Pancreas (tissue), 10 donors: ENCODE measurements around the gene MAGEB4. TPM values are rescaled to one million over a fixed set of nuclear protein-coding genes. Genes with fewer than 3 reads are reported as not detected.

Experiments
- ATAC-seq, 4 donors: fragments of 200-7000 bp; cut with Tn5 transposase; one replicate each; pipeline versions ENCODE4 v1.8.0 to v1.9.1; 2020; ENCODE audit warnings: mild to moderate bottlenecking in 4 of 4, moderate library complexity in 4 of 4
- DNase-seq, 6 donors: peaks; one replicate each; pipeline ENCODE4 v3.0.0-alpha.2; 2020
- FAIRE-seq: peaks from 2 replicates; lab custom pipeline; 2012; peaks lifted over from hg19 to GRCh38; lab: Jason Lieb, UNC
- H3K27ac ChIP-seq, 4 donors: fragments of 200-600 bp; sonication (generic); 1 replicate in 3 of 4; 2 replicates in 1 of 4; pipeline versions ENCODE4 v1.5.0 to v1.8.0; 2020
- H3K27me3 ChIP-seq, 4 donors: fragments of 200-600 bp; one replicate each; pipeline ENCODE4 v1.8.0; 2021
- H3K36me3 ChIP-seq, 3 donors: fragments of 200-600 bp; sonication (generic) in 1 of 3; one replicate each; pipeline versions ENCODE4 v1.5.0 to v1.8.0; 2020 to 2021
- H3K4me1 ChIP-seq, 3 donors: fragments of 200-600 bp; one replicate each; pipeline ENCODE4 v1.8.0; 2021
- H3K4me3 ChIP-seq, 4 donors: fragments of 200-600 bp; sonication (generic) in 2 of 4; one replicate each; pipeline versions ENCODE4 v1.5.0 to v1.8.0; 2020 to 2021
- H3K9me3 ChIP-seq, 4 donors: fragments of 200-600 bp; one replicate each; pipeline ENCODE4 v1.8.0; 2021
- CTCF ChIP-seq, 4 donors: fragments of 200-600 bp; sonication (generic) in 3 of 4; IDR thresholded peaks; one replicate each; pipeline versions ENCODE4 v1.5.0 to v1.8.0; 2021; ENCODE audit warnings: antibody characterized with exemption in 4 of 4
- WGBS, 2 donors: extraction: QIAGEN DNeasy Blood & Tissue Kit; methylation state at CpG; one replicate each; pipeline ENCODE4 v1.1.7; 2013; 5-methylcytosine and 5-hydroxymethylcytosine counted together
- intact Hi-C, 3 donors: fragments of 100-400 bp; cut with DNase I; formaldehyde crosslinking; loops; one replicate each; pipeline versions ENCODE4 v1.11.1 to v1.14.2; 2022
- polyA plus RNA-seq, 2 donors: library from polyadenylated mRNA; stranded (reverse); fragments of 200-250 nt; gene quantifications; one replicate each; pipeline ENCODE4 v1.2.3, GENCODE V29; 2013
- total RNA-seq, 6 donors: library from RNA; stranded (reverse); fragmentation: NEBNext Ultra II Directional in 4 of 6; extraction: Animal tissue kit (Norgen Biotek cat#: 25700) in 4 of 6; gene quantifications; one replicate each; pipeline versions ENCODE4 v1.2.1 to v1.2.4, GENCODE V29; 2021 to 2023
- donor health status: healthy with polysubstance abuse.
- donor health status: DM: no; HTN: no; CAD: no; lungs with moderate emphysema.
- donor health status: DM: no; HTN: no; CAD: no.
- donor health status: control.
- donor health status: control.
- donor health status: Bipolar disorder and iron deficiency.
- donor health status: DM: yes; HTN: yes; CAD: no.
- donor health status: DM: no; HTN: no; CAD: no.
- donor health status: DM: no; HTN: no; CAD: no.
- donor health status: DM: yes; HTN: yes; CAD: no.

The MAGEB4 gene
- total and polyA plus RNA-seq, 8 donors, result not detected

- no peaks in the 10 kb centered on the region for H3K9me3 ChIP-seq
- H3K36me3 ChIP-seq, result no peaks in the 10 kb centered on the region
- no peak for DNase-seq
- peaks cover 0 to 3% (median 0%) of the 10 kb centered on the region in 4 donors for H3K27me3 ChIP-seq
- 61 to 62% methylated on average over 1 of the region's 1 CpG for WGBS, 2 donors
- H3K4me3 ChIP-seq, result no peak overlapping the region
- no peak for TF ChIP-seq CTCF (IDR thresholded peaks at IDR 0.05)
- no peak for FAIRE-seq
- intact Hi-C loops, result no loop called here
- H3K4me1 ChIP-seq, result no peaks in the 10 kb centered on the region
- ATAC-seq, result no peak
- no peak overlapping the region for H3K27ac ChIP-seq
These were observed 24.3 kb upstream of the MAGEB4 start for GRCh38 chrX:30217465-30217864.

- no peak overlapping the region for H3K27ac ChIP-seq
- TF ChIP-seq CTCF (IDR thresholded peaks at IDR 0.05), result no peak
- no peaks in the 10 kb centered on the region for H3K36me3 ChIP-seq
- WGBS, 2 donors, result 81 to 85% methylated on average over 4 of the region's 4 CpGs
- H3K9me3 ChIP-seq, result no peaks in the 10 kb centered on the region
- DNase-seq, result no peak
- no peak for FAIRE-seq
- H3K27me3 ChIP-seq, result no peaks in the 10 kb centered on the region
- H3K4me3 ChIP-seq, result no peak overlapping the region
- ATAC-seq, result no peak
- intact Hi-C loops, result no loop called here
- no peaks in the 10 kb centered on the region for H3K4me1 ChIP-seq
These were observed 22.4 kb upstream of the MAGEB4 start for GRCh38 chrX:30219372-30219771.

GRCh38 chrX:30220661-30221060, 21.1 kb upstream of the MAGEB4 start:
- WGBS, 2 donors, result 69 to 76% methylated on average over 5 of the region's 5 CpGs
- DNase-seq (no peak), FAIRE-seq (no peak), ATAC-seq (no peak)
- Histone ChIP-seq H3K27me3 (no peaks in the 10 kb centered on the region), H3K36me3 (no peaks in the 10 kb centered on the region), H3K9me3 (no peaks in the 10 kb centered on the region), H3K27ac (no peak overlapping the region), H3K4me1 (no peaks in the 10 kb centered on the region), H3K4me3 (no peak overlapping the region)
- intact Hi-C loops, result no loop called here
- no peak for TF ChIP-seq CTCF (IDR thresholded peaks at IDR 0.05)

GRCh38 chrX:30224536-30224935, 17.3 kb upstream of the MAGEB4 start:
- ATAC-seq, result no peak
- no peaks in the 10 kb centered on the region for H3K9me3 ChIP-seq
- H3K27ac ChIP-seq, result no peak overlapping the region
- H3K36me3 ChIP-seq, result no peaks in the 10 kb centered on the region
- DNase-seq, result no peak
- no peaks in the 10 kb centered on the region for H3K27me3 ChIP-seq
- intact Hi-C loops, result no loop called here
- WGBS, 2 donors, result 33 to 54% methylated on average over 2 of the region's 2 CpGs
- no peak for TF ChIP-seq CTCF (IDR thresholded peaks at IDR 0.05)
- no peaks in the 10 kb centered on the region for H3K4me1 ChIP-seq
- H3K4me3 ChIP-seq, result no peak overlapping the region
- FAIRE-seq, result no peak

- Histone ChIP-seq H3K27me3 (no peaks in the 10 kb centered on the region), H3K4me3 (no peak overlapping the region), H3K4me1 (no peaks in the 10 kb centered on the region), H3K9me3 (no peaks in the 10 kb centered on the region), H3K27ac (no peak overlapping the region), H3K36me3 (no peaks in the 10 kb centered on the region)
- TF ChIP-seq CTCF (IDR thresholded peaks at IDR 0.05), result no peak
- FAIRE-seq, result no peak
- ATAC-seq, result no peak
- no peak for DNase-seq
- intact Hi-C loops, result no loop called here
- 32 to 45% methylated on average over 1 of the region's 1 CpG for WGBS, 2 donors
These were observed 13.3 kb upstream of the MAGEB4 start for GRCh38 chrX:30228526-30228925.
